LNCaP clone FGC (cell line): ENCODE measurements around the gene ZNF608.

Experiments used
- DNase-seq: peaks from one replicate; pipeline ENCODE4 v3.0.0-alpha.2; 2011; ENCODE audit warnings: low read depth
- H3K4me3 ChIP-seq: 2 replicates; pipeline ENCODE4 v1.5.1; 2011; ENCODE audit warnings: mild to moderate bottlenecking, low read depth, low read length, control low read depth
- CTCF ChIP-seq: IDR thresholded peaks from 2 replicates; pipeline ENCODE4 v1.5.1; 2012; ENCODE audit warnings: mild to moderate bottlenecking; ENCODE audit not compliant: control insufficient read depth, insufficient read depth; ENCODE audit errors: extremely low read depth

ZNF608 gene

DNA sequence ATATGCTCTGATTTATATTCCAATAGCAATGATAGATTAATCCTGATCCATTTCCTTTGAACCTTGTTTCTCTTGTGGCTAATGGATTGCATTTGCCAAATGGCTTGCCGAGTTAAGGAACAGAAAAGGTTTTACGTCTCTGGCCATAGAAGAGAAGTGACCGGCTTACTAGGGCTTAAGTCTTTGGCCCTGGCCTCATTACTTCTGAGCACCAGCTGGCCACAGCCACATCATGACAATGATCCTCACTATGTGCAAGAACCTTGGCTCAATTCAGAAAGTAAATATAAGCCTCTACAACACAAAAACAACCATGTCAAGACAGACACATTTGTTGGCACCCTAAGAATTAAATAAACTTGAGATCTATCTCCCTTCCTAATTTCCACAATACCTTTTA is 46.1 kb downstream of the ZNF608 start:
- no peak for TF ChIP-seq CTCF

DNA sequence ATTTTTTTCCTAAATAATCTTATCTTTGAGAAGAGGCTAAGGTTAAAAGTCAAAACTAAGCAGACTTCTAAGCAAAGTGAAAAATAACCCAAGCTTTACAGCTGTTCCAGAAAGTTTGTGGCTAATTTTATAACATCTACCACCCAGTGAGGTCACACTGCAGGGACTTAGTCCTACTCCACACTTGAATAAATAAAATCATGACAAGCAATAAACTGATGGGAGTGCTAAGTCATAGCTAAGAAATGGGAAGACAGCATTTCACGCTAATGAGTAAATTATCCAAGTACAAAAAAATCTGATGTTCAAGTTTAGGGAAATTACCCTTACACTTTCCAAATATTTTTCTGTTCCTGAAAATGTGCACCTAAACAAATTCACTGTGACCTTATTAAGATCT is 47.7 kb downstream of the ZNF608 start:
- H3K4me3 ChIP-seq: no peak overlapping the region
- no peak for TF ChIP-seq CTCF
- DNase-seq: no peak

More for the DNA sequence above, 46.1 kb downstream of the ZNF608 start:
- no peak for DNase-seq
- H3K4me3 ChIP-seq: no peak overlapping the region

DNA sequence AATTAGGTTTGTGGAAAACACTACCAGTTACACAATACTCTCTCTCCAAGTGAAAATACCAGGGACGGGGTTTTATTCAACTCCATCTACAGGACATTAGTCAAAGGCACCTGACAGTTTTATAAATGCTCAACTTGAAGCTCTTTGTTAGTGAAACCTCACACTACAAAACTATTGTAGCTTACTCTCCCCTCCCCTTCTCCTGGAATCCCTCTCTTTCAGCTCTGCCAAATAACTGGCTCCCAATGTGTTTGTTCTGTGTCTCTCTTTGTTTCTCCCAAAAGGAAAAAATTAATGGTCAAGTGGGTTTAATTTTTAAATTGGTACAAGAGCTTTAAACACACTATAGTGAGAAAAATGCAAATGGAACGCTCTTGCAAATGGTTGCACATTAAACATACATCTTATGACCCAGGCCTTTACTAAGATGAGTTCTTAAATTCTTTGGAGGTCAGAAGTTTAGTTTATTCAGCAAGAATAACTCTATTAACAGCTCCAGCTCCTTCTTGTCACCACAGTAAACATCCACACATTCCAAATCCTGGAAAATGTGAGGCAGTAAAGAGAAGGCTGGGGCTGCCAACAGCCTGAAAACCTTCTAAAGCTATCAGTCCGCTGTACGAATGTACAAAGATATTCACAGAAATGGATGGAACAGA is 48.4 kb downstream of the ZNF608 start:
- H3K4me3 ChIP-seq: no peak overlapping the region
- DNase-seq: no peak
- TF ChIP-seq CTCF: no peak

GRCh38 chr5:124697501-124697900 is 48.9 kb downstream of the ZNF608 start:
- no peak for DNase-seq
- H3K4me3 ChIP-seq: no peak overlapping the region
- TF ChIP-seq CTCF: no peak

DNA sequence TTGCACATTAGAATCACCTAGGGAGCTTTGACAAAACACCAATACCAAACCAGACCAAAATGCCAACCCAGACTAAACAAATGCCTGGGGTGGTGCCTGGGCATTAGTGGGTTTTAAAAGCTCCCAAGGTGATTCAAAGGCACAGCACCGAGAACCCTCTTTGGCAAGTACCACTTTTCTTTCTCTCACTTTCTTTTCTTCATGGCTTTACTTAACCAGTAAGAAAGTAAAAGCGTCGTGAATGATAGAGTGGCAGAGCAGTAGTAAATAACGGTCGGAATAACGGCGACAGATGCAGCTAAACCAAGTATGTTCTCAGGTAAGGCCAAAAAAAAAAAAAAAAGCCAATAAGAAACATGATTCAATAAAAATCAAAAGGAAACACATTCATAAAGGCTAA is 49.5 kb downstream of the ZNF608 start:
- no peak for TF ChIP-seq CTCF
- DNase-seq: no peak
- H3K4me3 ChIP-seq: no peak overlapping the region
